ENCODE results near the gene MAP4K4. TPM values are rescaled to one million over a fixed set of nuclear protein-coding genes. Genes with fewer than 3 reads are reported as not detected.

The MAP4K4 gene
- total RNA-seq, 2 donors from 2014 or later = 60.1 to 147 TPM

DNA sequence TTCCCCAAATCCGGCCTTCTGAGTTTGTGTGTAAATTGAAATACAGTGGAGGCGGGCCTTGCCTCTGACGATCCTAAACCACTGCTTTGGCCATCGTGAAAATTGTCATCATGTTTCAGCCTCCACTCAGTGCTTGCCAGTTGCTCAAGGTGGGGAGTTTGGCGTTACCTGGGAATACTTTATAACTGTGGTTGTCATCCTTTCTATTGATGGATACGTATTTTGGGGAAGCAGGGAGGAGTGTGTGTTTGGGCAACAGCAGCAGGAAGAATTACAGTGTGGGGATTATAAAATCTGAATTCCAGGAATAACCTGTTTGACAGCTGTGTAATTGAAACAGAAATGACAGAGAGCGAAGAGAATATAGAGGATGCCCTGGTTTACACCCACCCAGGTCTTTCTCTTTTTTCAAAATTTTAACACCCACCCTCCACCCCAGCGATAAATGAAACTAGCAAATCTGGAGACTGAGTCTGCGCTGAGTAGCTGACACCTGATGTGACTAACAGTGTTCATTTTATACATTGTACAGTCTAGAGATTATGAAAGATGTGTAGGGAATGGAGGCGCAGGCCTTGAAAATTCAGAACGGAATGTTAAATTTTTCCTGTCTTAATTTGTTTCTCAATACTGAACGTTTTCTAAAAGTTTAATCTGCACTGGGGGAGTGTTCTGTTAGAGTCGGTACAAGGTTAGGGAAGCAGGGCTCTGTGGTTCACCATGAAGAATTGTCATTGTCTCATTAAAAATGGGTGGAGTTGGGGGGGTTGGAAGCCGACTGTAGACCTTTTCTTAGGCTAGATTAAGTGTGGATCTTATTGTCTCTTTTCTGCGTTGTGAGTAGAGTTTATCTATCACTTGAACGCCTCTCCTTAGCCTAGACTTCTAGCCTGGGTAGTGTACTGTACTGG lies 1.6 kb downstream of the MAP4K4 start:
- H3K36me3 ChIP-seq = no peaks in the 10 kb centered on the region
- no peak for ATAC-seq (ENCODE audit: insufficient number of reproducible peaks, low FRiP score, low read depth)
- no peaks in the 10 kb centered on the region for H3K9me3 ChIP-seq
- H3K27me3 ChIP-seq (replicated peaks; ENCODE audit: insufficient read depth) = no peaks in the 10 kb centered on the region
- H3K4me3 ChIP-seq = peak overlapping the region; percentile 93
- no peak for DNase-seq (ENCODE audit: low spot score)
- H3K27ac ChIP-seq = peak overlapping the region; percentile 73 to 76
- peaks cover 22 to 40% of the 10 kb centered on the region in 2 donors for H3K4me1 ChIP-seq (ENCODE audit: control insufficient read depth in 1 of 2, low read depth in 2 of 2)
- TF ChIP-seq, protein P1, sequence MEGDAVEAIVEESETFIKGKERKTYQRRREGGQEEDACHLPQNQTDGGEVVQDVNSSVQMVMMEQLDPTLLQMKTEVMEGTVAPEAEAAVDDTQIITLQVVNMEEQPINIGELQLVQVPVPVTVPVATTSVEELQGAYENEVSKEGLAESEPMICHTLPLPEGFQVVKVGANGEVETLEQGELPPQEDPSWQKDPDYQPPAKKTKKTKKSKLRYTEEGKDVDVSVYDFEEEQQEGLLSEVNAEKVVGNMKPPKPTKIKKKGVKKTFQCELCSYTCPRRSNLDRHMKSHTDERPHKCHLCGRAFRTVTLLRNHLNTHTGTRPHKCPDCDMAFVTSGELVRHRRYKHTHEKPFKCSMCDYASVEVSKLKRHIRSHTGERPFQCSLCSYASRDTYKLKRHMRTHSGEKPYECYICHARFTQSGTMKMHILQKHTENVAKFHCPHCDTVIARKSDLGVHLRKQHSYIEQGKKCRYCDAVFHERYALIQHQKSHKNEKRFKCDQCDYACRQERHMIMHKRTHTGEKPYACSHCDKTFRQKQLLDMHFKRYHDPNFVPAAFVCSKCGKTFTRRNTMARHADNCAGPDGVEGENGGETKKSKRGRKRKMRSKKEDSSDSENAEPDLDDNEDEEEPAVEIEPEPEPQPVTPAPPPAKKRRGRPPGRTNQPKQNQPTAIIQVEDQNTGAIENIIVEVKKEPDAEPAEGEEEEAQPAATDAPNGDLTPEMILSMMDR (IDR thresholded peaks at IDR 0.05) = no peak

GRCh38 chr2:101699755-101700461 lies 2.4 kb downstream of the MAP4K4 start:
- Histone ChIP-seq H3K4me1 (ENCODE audit: control insufficient read depth in 1 of 2, low read depth in 2 of 2) (peaks cover 24 to 47% of the 10 kb centered on the region in 2 donors), H3K27ac (peak overlapping the region in 1 of 2 donors; percentile 76), H3K9me3 (no peaks in the 10 kb centered on the region), H3K27me3 (replicated peaks; ENCODE audit: insufficient read depth) (no peaks in the 10 kb centered on the region), H3K4me3 (peak overlapping the region; percentile 93), H3K36me3 (no peaks in the 10 kb centered on the region)
- TF ChIP-seq, protein P1 (IDR thresholded peaks at IDR 0.05) = no peak
- DNase-seq (ENCODE audit: low spot score) = no peak
- no peak for ATAC-seq (ENCODE audit: insufficient number of reproducible peaks, low FRiP score, low read depth)

DNA sequence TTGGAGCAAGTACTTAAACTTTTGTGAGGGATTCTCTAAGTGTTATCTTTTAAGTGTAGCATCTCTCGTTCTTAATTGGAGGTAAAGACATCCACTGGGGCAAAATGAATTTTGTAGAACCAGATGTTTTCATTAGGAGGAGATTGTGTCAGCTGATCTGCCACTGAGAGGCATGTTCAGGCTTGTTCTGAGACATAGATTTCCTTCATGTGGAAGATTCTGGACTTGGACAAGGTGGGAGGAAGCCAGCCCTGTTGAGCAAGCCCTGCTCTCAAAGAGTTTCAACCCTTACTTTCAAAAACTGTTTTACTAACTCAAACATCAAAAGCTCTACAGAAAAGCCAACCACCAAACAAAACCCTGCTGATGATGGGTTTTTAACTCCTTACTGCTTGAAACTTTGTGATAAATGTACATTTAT lies 6.5 kb downstream of the MAP4K4 start:
- no peaks in the 10 kb centered on the region for H3K36me3 ChIP-seq
- no peak overlapping the region for H3K4me3 ChIP-seq
- H3K4me1 ChIP-seq (ENCODE audit: control insufficient read depth in 1 of 2, low read depth in 2 of 2) = peaks cover 24 to 70% of the 10 kb centered on the region in 2 donors
- no peaks in the 10 kb centered on the region for H3K9me3 ChIP-seq
- TF ChIP-seq, protein P1 (IDR thresholded peaks at IDR 0.05) = no peak
- DNase-seq (ENCODE audit: low spot score) = no peak
- peak; percentile 57 for ATAC-seq (ENCODE audit: insufficient number of reproducible peaks, low FRiP score, low read depth)
- H3K27ac ChIP-seq = no peak overlapping the region
- no peaks in the 10 kb centered on the region for H3K27me3 ChIP-seq (replicated peaks; ENCODE audit: insufficient read depth)

DNA sequence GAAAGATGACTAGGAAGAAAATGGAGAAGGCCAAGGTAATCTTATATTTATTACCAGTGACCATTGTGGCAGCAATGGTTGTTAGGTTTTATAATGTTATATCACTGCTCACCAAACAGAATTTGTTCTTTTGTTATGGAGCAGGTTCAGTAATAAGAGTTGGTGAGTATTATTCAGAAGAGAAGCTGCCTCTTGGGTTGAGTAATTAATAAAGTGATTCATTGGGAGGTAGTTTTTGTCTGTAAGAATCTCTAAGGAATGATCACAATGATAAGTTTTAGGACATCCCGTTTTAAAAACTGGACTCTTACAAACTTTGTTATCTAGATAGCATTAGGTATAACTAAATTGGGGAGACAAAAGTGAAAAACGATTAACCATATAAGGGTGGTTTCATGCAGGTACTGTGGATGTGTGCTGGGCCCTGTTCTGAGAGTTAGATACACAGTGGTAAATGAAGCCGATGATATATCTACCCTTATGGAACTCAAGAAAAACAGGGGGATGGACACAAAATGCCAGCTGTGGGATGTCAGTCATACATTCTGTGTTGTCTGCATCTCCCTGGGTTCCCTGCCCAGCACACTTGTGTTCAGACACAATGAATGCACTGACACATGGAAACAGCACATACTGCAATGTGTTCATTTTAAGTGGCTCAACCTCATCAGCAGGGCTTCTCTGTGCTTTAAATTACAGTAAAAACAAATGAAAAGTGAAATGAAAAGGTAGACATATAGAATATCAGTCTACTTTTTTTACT lies 7.5 kb downstream of the MAP4K4 start:
- H3K4me1 ChIP-seq (ENCODE audit: control insufficient read depth in 1 of 2, low read depth in 2 of 2) = peaks cover 33 to 70% of the 10 kb centered on the region in 2 donors
- TF ChIP-seq, protein P1 (IDR thresholded peaks at IDR 0.05) = no peak
- H3K27me3 ChIP-seq (replicated peaks; ENCODE audit: insufficient read depth) = no peaks in the 10 kb centered on the region
- no peak for ATAC-seq (ENCODE audit: insufficient number of reproducible peaks, low FRiP score, low read depth)
- H3K36me3 ChIP-seq = no peaks in the 10 kb centered on the region
- no peak overlapping the region for H3K27ac ChIP-seq
- H3K4me3 ChIP-seq = no peak overlapping the region
- H3K9me3 ChIP-seq = no peaks in the 10 kb centered on the region
- DNase-seq (ENCODE audit: low spot score) = no peak
